HG03103 (cell line): Measurements from ENCODE around the gene SIL1.

Experiments used
- ATAC-seq: cut with Tn5 transposase; IDR thresholded peaks from one replicate; pipeline ENCODE4 v1.9.1; 2021; ENCODE audit warnings: low read depth; ENCODE audit not compliant: unreplicated experiment

Gene SIL1

DNA sequence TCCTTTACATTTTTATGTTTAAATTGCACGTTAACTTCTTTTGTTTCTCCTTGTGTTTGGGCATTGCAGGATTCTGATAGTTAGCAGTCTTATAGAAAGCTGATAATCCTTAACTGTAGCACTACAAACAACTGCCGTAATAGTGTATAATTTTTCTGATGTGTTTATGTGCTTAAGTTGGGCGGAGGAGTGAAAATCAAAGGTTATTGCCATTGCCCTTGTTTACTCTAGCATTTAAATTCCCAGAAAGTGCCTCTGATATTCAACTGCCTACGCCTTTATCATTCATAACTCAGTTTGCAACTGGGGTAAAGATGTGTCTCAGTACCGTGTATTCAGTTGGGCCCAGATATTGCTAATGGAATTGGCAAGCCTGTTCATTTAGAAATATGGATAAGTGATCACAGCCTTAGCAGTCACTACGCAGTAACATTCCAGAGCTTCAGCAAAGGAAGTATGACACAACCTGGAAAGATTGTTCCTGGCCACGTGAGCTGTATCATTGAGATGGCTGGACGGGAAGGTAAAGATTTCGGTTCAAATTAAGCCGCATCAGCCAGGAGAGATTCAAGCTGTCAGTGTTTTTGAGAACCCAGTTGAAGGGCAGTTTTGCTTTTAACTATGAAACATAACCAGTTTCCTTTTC, 294.9 kb downstream of the SIL1 start:
- no peak for ATAC-seq

DNA sequence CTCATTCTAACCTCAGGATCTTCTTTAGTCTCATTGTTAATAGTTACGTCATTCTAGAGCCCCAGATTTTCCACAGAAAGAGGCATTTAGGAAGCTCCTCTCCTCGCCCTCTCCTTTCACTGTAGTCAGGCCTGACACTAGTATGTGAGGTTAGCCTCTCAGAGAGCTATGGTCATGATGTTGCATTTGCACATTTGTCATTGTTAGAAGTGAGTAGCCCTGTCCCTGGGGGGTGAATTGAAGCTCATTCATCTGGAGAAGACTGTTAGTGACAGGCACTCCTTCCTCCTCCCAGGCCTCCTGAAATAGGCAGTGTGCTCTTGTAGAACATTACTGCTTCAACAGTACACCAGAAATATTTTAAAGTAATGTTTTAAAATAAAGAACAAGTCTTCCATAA, 296.5 kb downstream of the SIL1 start:
- ATAC-seq = no peak

DNA sequence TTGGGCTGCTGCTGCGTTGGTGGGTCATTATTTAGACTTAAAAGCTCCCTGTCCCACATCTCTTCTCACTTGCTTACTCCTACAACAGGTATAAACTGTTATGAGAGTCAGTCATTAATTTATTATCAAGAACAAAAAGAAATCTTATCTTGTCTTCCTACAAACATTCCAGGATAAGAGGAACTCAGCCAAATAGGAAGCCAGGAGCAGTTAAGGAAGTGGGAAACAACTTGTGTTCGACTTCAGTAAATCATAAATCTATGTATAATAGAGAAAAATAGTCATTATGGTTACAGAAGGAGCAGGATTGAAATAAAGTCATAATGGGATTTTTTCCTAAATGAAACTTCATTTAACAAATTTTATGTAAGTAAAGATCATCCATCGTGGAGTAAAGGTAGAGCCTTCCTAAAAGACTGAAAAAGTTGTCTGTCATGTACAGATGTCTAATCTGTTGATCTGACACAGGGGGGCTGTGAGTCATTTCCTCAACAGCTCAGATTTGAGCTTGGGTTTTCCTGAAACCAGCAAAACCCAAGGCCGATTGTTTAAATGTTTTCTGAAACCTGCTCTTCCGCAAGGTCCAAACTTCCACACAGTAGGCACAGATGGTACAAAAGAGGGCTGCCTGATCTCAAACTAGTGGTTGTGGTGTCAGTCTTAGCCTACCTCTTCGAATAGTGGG, 297.7 kb downstream of the SIL1 start:
- no peak for ATAC-seq

DNA sequence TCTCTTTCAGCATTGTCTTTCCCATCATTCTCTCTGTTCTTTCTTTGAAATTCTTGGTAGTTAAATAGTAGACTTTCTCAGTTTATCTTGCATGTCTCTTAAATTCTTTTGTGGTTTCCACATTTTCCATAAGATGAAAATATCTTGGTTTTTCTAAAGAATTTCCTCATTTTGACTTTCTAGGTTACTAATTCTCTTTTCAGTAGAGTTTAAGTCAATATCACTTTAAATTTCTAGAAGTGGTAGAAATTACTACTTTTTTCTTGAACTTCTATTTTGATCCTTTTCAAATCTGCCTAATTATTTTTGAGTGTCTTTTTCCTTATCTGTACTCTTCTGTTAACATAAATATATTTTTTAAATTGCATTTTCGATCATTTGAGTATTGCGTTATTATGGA, 299.4 kb downstream of the SIL1 start:
- no peak for ATAC-seq

DNA sequence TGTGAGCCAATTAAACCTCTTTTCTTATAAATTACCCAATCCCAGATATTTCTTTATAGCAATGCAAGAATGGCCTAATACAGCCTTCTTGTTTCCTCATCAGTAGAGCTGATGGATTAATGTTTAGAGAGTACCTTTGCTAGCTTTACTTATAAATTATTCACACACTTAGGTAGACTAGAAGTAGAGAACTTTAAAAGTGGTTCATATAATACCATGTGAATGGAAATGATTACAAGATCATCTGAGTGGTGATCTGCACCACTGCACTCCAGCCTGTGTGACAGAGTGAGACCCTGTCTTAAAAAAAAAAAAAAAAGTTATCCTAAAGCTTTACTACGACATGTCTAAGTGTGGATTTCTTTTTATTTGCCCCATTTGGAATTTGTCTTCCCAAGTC, 299.9 kb downstream of the SIL1 start:
- no peak for ATAC-seq
